ENCODE measurements around the gene NRROS.

DNA sequence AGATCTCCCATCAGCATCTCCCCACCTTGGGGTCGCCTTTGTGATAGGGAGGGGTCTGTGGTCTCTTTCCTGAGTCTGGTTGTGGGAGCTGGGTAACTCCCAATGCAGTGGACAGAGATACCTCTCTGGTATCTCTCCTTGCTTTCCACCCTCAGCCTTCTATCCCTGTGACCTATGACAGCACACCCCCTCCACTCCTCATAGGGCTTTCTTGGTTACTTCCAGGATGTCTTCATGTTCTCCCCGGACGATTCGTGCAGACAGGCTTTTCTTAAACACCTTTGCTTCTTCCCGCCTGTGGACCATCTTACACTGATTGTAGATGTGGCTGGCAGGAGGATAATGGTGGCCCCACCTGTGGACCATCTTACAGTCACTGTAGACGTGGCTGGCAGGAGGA is 14.2 kb upstream of the NRROS start:
- TF ChIP-seq CTCF (IDR thresholded peaks at IDR 0.05) (no peak), EP300 (IDR thresholded peaks at IDR 0.05; ENCODE audit: borderline replicate concordance in 1 of 2, low read depth in 1 of 2, low read length in 1 of 2) (no peak), NFIC (IDR thresholded peaks at IDR 0.05; ENCODE audit: borderline replicate concordance) (no peak), TEAD4 (IDR thresholded peaks at IDR 0.05; ENCODE audit: borderline replicate concordance, insufficient read depth) (no peak), YY1 (IDR thresholded peaks at IDR 0.05; ENCODE audit: low read depth) (no peak), POLR2AphosphoS5 (IDR thresholded peaks at IDR 0.05; ENCODE audit: low read depth, low read length) (no peak)
- TF ChIP-seq, protein P1, sequence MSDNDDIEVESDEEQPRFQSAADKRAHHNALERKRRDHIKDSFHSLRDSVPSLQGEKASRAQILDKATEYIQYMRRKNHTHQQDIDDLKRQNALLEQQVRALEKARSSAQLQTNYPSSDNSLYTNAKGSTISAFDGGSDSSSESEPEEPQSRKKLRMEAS (IDR thresholded peaks at IDR 0.05; ENCODE audit: low read depth), result no peak
